GM20431 (cell line): ENCODE data around the gene ARIH1.
"Not testable (repeated sequence)": the region's sequence is repeated elsewhere in the genome, so short reads cannot be mapped to it uniquely, and the experiment has no call there.

Experiments
- in situ Hi-C: fragments of 300-500 bp; cut with MseI, MboI; formaldehyde crosslinking; loops from one replicate; pipeline ENCODE4 v1.15.0; 2020; ENCODE audit warnings: low sequenced_read_pairs; ENCODE audit not compliant: unreplicated experiment

The ARIH1 gene, protein sequence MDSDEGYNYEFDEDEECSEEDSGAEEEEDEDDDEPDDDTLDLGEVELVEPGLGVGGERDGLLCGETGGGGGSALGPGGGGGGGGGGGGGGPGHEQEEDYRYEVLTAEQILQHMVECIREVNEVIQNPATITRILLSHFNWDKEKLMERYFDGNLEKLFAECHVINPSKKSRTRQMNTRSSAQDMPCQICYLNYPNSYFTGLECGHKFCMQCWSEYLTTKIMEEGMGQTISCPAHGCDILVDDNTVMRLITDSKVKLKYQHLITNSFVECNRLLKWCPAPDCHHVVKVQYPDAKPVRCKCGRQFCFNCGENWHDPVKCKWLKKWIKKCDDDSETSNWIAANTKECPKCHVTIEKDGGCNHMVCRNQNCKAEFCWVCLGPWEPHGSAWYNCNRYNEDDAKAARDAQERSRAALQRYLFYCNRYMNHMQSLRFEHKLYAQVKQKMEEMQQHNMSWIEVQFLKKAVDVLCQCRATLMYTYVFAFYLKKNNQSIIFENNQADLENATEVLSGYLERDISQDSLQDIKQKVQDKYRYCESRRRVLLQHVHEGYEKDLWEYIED

DNA sequence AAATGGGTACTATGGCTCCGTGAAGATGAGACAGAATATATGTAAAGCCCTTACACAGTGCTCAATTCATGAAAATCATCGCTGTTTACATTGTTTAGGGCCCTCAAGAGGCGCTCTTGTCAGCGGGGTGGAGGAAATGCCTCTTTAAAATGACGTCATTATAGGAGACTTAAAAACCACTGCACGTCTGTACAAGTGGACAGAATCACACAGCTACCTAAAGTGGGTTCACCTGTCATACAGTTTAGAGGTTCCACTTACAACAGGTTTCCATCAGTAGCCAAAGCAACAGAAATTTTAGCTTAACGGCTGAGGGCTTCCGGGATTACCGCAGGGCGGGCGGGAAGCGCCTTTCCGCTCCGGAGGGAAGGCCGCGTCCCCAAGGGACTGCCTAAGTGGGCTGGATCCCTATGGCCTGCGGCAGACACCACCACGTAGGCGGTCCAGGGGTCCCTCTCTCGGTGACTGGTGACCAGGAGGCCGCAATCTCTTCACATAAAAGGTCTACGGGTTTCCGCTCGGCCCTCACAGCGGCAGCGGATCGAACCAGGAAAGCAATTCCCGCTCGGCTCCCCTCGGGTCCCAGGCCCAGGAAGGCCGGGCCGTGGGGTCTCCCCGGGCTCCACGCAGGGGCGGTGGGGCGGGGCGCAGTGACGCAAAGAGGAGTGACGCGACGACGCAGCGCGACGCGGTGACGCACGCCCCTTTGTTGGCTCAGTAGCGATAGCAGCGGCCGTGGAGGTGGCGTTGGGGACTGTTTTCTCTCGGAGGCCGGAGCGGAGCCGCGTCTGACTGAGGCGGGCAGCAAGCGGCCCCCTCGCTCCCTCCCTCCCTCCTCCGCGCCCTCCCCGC, at the start of gene ARIH1:
ARIH1 (plus strand) TSS at position 717 of the 852 bp plus-strand sequence. CDS start 310 bp downstream, outside the sequence.
- in situ Hi-C loops = no loop called here

GRCh38 chr15:72426753-72427152, 47.4 kb upstream of the ARIH1 start:
- in situ Hi-C loops = no loop called here

DNA sequence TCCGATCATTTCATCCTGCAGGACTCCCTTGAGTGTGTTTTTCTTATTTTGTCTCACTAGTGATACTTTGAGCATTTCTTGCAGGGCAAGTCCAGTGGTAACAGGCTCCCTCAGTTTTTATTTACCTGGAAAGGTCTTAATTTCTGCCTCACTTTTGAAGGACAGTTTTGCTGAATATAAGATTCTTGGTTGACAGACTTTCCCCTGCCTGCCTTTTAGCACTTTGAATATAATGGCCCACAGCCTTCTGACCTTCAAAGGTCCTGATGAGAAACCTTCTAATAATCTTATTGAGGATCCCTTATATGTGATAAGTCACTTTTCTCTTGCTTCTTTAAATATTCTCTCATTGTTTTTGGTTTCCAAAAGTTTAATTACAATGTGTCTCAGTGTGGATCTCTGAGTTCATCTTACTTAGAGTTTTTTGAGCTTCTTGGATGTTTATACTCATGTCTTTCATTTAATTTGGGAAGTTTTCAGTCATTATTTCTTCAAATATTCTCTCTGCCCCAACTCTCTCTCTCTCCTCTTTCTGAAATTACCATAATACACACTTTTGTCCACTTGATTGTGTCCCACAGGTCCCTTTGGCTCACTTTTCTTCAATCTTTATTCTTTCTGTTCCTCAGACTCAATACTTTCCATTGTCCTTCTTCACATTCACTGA, 36.3 kb upstream of the ARIH1 start:
- in situ Hi-C loops = no loop called here

GRCh38 chr15:72442848-72443247, 31.3 kb upstream of the ARIH1 start:
- in situ Hi-C loops = not testable (repeated sequence)

DNA sequence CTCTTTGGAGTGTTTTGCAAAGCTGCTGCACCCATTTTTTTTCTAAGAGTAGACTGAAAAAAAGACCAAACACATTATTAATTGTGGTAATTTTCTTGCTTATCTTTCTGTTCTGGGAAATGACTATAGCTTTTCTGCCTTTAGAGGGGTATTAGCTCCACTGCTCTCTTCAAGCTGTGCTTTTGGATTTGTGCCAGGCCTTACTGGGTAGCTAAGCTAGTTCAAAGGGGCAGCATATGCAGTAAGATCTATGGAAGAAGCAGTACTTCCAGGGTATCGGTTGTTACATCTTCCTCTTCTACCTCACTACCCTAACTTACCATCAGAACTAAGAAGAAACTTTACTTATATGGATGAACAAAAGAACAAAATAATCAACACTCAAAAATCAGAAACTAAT, 28.7 kb upstream of the ARIH1 start:
- in situ Hi-C loops = no loop called here

GRCh38 chr15:72450805-72451204, 23.3 kb upstream of the ARIH1 start:
- in situ Hi-C loops = no loop called here

GRCh38 chr15:72451224-72451623, 22.9 kb upstream of the ARIH1 start:
- in situ Hi-C loops = no loop called here

DNA sequence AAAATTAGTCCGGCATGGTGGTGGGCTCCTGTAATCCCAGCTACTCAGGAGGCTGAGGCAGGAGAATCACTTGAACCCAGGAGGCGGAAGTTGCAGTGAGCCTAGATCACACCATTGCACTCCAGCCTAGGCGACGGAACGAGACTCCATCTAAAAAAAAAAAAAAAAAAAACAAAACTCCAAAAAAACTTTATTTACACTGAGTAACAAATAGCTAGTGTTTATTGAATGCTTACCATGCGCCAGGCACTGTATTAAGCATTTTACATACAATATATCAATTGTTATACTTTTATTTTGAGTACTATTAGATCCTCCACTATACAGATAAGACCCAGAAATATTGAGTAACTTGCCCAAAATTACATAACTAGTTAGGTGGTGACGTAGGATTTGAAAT, 17.4 kb upstream of the ARIH1 start:
- in situ Hi-C loops = no loop called here

- in situ Hi-C loops = no loop called here
Observed at GRCh38 chr15:72460402-72460801, 13.7 kb upstream of the ARIH1 start.

DNA sequence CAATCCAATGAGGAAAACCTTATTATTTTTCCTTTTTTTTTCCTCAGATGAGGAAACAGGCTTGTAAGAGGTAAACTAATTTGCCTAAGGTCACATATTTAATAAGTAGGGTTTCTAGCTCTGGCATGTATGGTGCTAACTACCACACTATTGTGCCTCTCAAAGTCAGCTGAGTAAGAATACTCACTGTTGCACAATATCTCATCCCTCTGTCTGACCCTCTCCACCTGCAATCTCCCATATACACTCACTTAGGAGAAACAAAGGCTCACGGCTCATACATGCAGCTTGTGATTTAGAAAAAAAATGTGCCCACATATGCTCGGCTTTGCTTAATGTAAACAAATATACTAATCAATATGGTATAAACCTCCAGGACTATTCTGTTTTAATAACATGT, 10.4 kb upstream of the ARIH1 start:
- in situ Hi-C loops = no loop called here

GRCh38 chr15:72464251-72464650, 9.9 kb upstream of the ARIH1 start:
- in situ Hi-C loops = no loop called here

- in situ Hi-C loops = no loop called here
Observed at GRCh38 chr15:72468103-72468502, 6.0 kb upstream of the ARIH1 start.

DNA sequence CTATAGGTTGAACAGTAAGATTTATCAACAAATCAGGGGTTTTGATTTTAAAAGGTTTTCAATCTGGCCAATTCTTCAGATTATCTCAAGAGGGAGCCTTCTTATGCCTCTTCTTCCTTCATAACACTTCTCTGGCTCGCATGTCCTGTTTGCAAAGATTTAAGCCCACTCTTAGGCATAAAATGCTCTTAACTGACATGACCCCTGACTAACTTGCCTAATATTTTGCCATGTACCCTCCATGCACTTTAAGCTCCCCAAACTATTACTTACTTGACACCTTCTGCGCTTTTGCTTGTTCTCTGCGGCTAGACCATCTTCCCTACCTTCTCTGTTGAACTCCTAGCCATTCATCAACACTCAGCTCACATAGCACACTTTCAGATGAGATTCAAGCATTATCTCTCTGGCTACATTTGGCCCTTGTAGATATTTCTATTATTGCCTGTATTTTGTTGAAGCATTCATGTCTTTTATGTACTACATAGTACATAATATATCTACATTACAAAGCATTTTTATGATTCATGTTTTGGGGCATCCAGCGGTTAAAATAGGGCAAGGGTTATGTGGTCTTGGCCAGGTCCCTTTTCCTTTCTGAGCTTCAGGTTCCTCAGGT, 1.0 kb upstream of the ARIH1 start:
- in situ Hi-C loops = no loop called here

DNA sequence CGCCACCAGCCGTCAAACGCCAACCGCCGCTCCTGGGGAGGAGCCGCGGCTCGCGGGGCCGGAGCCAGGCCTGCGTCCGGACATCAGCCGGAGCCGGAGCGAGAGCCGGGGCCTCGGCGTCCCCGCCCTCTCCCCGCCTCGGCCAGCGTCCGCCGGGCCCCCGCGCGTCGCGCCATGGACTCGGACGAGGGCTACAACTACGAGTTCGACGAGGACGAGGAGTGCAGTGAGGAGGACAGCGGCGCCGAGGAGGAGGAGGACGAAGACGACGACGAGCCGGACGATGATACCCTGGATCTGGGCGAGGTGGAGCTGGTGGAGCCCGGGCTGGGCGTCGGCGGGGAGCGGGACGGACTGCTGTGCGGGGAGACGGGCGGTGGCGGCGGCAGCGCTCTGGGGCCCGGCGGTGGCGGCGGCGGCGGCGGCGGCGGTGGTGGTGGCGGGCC, 359 bp downstream of the ARIH1 start:
- in situ Hi-C loops = no loop called here

DNA sequence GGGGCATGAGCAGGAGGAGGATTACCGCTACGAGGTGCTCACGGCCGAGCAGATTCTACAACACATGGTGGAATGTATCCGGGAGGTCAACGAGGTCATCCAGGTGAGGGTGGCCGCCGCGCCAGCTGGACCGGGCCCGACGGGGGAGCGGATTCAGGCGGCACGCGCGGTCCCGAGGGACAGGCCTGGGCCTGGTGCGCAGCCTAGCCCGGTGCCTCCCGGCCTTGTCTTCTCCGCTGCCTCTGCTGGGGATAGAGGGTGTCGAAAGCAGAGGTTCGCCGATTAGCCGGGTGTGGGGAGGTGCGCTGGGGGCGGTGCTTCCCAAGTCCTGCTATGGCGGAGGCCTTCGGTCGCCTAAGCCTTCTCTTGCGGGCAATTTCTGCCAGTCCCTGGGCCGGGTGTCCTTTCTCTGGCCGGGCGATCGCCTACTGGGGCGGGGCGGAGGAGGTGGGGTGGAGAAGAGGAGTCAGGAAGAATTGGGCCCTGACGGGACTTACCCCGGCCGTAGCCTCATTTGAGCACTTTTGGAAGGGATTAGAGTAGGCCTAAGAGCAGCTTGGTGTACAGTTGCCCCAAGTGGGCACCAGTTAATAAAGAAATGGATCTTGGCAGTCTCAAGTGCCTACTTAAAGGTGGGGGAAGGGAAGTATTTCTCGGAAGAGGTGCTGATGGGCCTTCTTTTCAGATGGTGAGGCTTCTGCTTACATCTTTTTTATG, 940 bp downstream of the ARIH1 start:
- in situ Hi-C loops = no loop called here

DNA sequence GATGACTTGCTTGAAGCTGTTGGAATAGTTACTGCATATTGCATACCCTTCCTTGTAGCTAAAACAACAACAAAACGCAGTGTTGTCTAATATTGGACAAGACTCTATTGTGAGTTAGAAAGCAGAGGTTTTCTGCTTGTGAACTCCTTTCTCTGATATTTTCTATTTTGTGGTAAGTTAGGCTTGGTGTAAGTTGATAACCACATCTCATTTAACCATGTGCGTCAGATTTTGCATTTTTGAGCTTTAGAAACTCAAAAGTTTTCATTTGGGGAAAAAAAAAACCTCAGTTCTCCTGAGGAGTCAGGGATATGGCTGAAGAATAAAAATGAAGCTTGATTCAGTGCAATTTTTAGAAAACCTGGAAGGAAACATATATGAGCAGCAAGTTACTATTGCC, 1.5 kb downstream of the ARIH1 start:
- in situ Hi-C loops = no loop called here

- in situ Hi-C loops = not testable (repeated sequence)
Observed at GRCh38 chr15:72476330-72476729, 2.2 kb downstream of the ARIH1 start.

DNA sequence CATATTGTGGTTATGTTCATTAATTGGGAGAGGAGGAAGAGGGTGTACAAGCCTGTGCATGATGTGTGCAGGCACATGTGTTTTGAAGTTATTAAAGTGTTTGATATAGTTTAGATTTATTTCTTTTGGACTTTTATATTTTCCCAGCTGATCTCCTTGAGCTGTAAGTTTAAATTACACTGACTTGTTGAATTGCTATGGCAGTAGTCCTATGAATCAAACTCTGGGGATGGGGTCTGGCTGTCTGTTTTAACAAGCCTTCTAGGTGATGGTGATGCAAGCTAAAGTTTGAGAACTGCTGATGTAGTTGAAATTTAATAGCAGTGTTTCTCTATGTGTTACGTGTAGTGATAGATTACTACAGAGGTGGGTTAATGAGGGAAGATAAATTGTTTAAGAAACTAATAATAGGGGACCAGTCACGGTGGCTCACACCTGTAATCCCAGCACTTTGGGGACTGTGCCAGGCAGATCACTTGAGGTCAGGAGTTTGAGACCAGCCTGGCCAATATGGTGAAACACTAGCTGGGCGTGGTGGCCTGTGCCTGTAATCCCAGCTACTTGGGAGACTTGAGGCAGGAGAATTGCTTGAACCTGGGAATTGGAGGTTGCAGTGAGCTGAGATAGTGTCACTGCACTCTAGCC, 7.0 kb downstream of the ARIH1 start:
- in situ Hi-C loops = no loop called here

- in situ Hi-C loops = no loop called here
Observed at GRCh38 chr15:72482275-72482674, 8.1 kb downstream of the ARIH1 start.
